ENCODE data around the gene EGF. TPM values are rescaled to one million over a fixed set of nuclear protein-coding genes. Genes with fewer than 3 reads are reported as not detected.
A peak's percentile ranks its signal among the peaks of the same experiment; 100 is the strongest.

EGF gene
- total RNA-seq (2021) (24.6 and 26.7 TPM in 2 replicates), Bru-seq, nascent RNA (percentile 88 among the genes with signal in this experiment), BruChase-seq, experiment 1, labeled RNA remaining after a 2-hour chase (percentile 91 among the genes with signal in this experiment), BruChase-seq, experiment 2, labeled RNA remaining after a 6-hour chase (percentile 78 among the genes with signal in this experiment)
- long read RNA-seq, partial matches to known transcripts, result 0 of 7 reads
- long read RNA-seq, other reads (novel, unspliced or antisense), result 6 of 7 reads

- TF ChIP-seq CTCF (conservative IDR thresholded peaks at IDR 0.05; ENCODE audit: low read depth, low read length) (no peak), EZH2 (IDR thresholded peaks at IDR 0.05; ENCODE audit: borderline replicate concordance, low read depth, low read length, poor library complexity, severe bottlenecking) (no peak)
- H3K36me3 ChIP-seq (ENCODE audit: insufficient read depth, low read length, poor library complexity, severe bottlenecking), result no peaks in the 10 kb centered on the region
- peaks cover 33% of the 10 kb centered on the region for H3K4me1 ChIP-seq (ENCODE audit: insufficient read depth, low read length, poor library complexity, severe bottlenecking)
- ChIA-PET POLR2A (ENCODE audit: low non-redundant PET) (no interaction called here), CTCF (no interaction called here)
- DNase-seq (ENCODE audit: low spot score), result peak; percentile 84
- peak within 1 kb of the TSS; percentile 49 for H3K4me3 ChIP-seq (ENCODE audit: low read depth, low read length, poor library complexity, severe bottlenecking)
- intact Hi-C loops (cut with micrococcal nuclease; ENCODE audit: unreplicated experiment), result no loop called here
- no peaks in the 10 kb centered on the region for H3K27me3 ChIP-seq (replicated peaks; ENCODE audit: insufficient read depth, low read depth, low read length, poor library complexity)
- H3K27ac ChIP-seq (ENCODE audit: low read depth, low read length, poor library complexity, severe bottlenecking), result peak within 1 kb of the TSS; percentile 86
- H3K9me3 ChIP-seq (ENCODE audit: low read depth, low read length, poor library complexity, severe bottlenecking), result no peaks in the 10 kb centered on the region
- BruUV-seq (replicated peaks), result TSS peak; percentile 63
Observed at GRCh38 chr4:109912706-109913595, at the start of gene EGF. Gene EGF, plus strand, starts transcription at chr4:109912883. Its CDS starts 453 bp downstream, at chr4:109913336.

- intact Hi-C loops (cut with micrococcal nuclease; ENCODE audit: unreplicated experiment), result no loop called here
- ChIA-PET CTCF (no interaction called here), POLR2A (ENCODE audit: low non-redundant PET) (no interaction called here)
- Histone ChIP-seq H3K4me1 (ENCODE audit: insufficient read depth, low read length, poor library complexity, severe bottlenecking) (no peaks in the 10 kb centered on the region), H3K36me3 (ENCODE audit: insufficient read depth, low read length, poor library complexity, severe bottlenecking) (no peaks in the 10 kb centered on the region), H3K27me3 (replicated peaks; ENCODE audit: insufficient read depth, low read depth, low read length, poor library complexity) (no peaks in the 10 kb centered on the region), H3K9me3 (ENCODE audit: low read depth, low read length, poor library complexity, severe bottlenecking) (peaks cover 11% of the 10 kb centered on the region), H3K27ac (ENCODE audit: low read depth, low read length, poor library complexity, severe bottlenecking) (no peak overlapping the region), H3K4me3 (ENCODE audit: low read depth, low read length, poor library complexity, severe bottlenecking) (no peak overlapping the region)
- no peak for DNase-seq (ENCODE audit: low spot score)
- no peak for TF ChIP-seq CTCF (conservative IDR thresholded peaks at IDR 0.05; ENCODE audit: low read depth, low read length)
- no TSS peak for BruUV-seq (replicated peaks)
Observed at GRCh38 chr4:109864134-109864533, 48.5 kb upstream of the EGF start.

DNA sequence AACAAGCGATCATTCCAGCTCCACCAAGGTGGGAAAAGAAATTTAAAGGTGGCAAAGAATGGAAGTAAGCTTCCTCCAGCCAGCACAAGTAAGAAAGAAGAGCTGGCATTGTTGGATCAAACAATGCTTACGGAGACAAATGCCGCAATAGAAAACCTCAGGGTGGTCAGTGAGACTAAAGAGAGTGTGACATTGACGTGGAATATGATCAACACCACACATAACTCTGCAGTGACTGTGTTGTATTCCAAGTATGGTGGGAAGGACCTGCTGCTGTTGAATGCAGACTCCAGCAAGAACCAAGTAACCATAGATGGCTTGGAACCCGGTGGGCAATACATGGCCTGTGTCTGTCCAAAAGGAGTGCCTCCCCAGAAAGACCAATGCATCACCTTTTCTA, 42.6 kb upstream of the EGF start:
- no peak for DNase-seq (ENCODE audit: low spot score)
- Histone ChIP-seq H3K27ac (ENCODE audit: low read depth, low read length, poor library complexity, severe bottlenecking) (no peak overlapping the region), H3K9me3 (ENCODE audit: low read depth, low read length, poor library complexity, severe bottlenecking) (no peaks in the 10 kb centered on the region), H3K4me1 (ENCODE audit: insufficient read depth, low read length, poor library complexity, severe bottlenecking) (no peaks in the 10 kb centered on the region), H3K4me3 (ENCODE audit: low read depth, low read length, poor library complexity, severe bottlenecking) (no peak overlapping the region), H3K36me3 (ENCODE audit: insufficient read depth, low read length, poor library complexity, severe bottlenecking) (no peaks in the 10 kb centered on the region), H3K27me3 (replicated peaks; ENCODE audit: insufficient read depth, low read depth, low read length, poor library complexity) (no peaks in the 10 kb centered on the region)
- intact Hi-C loops (cut with micrococcal nuclease; ENCODE audit: unreplicated experiment), result no loop called here
- ChIA-PET POLR2A (ENCODE audit: low non-redundant PET) (no interaction called here), CTCF (no interaction called here)
- BruUV-seq (replicated peaks), result no TSS peak
- TF ChIP-seq EZH2 (IDR thresholded peaks at IDR 0.05; ENCODE audit: borderline replicate concordance, low read depth, low read length, poor library complexity, severe bottlenecking) (no peak), CTCF (conservative IDR thresholded peaks at IDR 0.05; ENCODE audit: low read depth, low read length) (no peak)

Data from A673 (cell line).